Stimulated activated CD4-positive, alpha-beta T cell treated with anti-CD3 and anti-CD28 coated beads, Interleukin-15, amount 100 ng/mL, for 48 hours (primary cell): Measurements from ENCODE around the gene CCT2.

Experiments used
- DNase-seq, 2 donors: peaks; one replicate each; pipeline ENCODE4 v3.0.0-alpha.2; 2020; ENCODE audit warnings: low read depth in 2 of 2

Gene CCT2

GRCh38 chr12:69641546-69641945 is 56.3 kb downstream of the CCT2 start:
- DNase-seq: no peak

- DNase-seq: no peak
Observed at GRCh38 chr12:69642531-69642930, 57.3 kb downstream of the CCT2 start.

GRCh38 chr12:69644511-69644910 is 59.3 kb downstream of the CCT2 start:
- no peak for DNase-seq

DNA sequence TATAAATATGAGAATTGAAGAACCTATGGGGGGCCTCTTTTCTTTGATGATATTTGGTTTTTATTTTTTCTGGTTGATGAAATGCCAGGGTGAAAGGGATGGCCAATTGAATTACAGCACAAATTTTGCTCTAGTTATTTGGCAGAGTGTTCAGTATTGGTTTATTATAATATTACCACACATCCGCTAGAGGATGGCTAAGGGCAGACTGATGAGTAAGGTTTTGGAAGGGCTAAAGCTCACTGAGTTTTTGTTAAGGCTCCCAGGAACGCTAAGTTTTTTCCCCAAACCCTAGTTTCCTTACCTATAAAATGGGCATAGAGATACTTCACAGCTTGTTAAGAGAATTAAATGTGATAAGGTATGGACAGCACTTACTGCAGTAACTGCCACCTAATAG is 59.8 kb downstream of the CCT2 start:
- no peak for DNase-seq

DNA sequence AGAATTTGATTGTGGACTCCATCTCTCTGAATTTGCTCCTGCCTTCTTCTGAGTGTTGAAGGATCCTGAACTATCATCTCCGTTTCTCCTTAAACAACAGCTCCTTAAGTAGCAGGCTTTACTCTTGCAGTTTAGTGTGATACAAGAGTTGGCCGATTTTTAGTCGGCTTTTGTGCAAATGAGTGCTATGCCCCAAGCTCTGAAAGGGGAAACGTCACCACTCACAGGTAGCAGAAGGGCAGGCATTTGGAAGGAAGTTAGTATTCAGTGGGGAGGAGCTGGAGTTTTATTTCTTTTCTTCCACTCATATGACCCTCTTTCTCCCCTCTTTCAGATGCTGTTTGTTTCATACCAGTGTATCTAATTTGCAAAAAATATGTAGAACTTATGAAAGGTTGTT is 61.9 kb downstream of the CCT2 start:
- no peak for DNase-seq

- no peak for DNase-seq
Observed at GRCh38 chr12:69648476-69648875, 63.2 kb downstream of the CCT2 start.

DNA sequence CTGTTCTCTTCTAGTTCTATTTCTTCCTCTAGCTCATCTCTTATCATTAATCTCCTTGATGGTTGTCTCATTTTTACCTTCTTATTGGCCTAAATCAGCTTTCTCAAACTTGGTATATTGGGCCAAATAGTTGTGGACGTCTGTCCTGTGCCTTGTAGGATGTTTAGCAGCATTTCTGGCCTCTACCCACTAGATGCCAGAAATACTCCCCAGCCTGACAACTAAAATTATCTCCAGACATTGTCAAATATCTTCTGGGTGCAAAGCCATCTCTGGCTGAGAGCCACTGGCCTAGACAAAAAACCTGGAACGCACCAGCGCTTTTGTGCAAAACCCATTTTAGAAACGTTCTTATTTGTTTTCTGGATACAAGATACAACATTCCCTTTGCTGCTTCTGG is 64.3 kb downstream of the CCT2 start:
- DNase-seq: no peak
